AG08396 (cell line): Measurements from ENCODE around the gene MED13.
"Not testable (repeated sequence)": the region's sequence is repeated elsewhere in the genome, so short reads cannot be mapped to it uniquely, and the experiment has no call there.

Experiments
- DNase-seq: peaks from one replicate; pipeline ENCODE4 v3.0.0; 2012; ENCODE audit warnings: low spot score, mixed read lengths

MED13 gene

DNA sequence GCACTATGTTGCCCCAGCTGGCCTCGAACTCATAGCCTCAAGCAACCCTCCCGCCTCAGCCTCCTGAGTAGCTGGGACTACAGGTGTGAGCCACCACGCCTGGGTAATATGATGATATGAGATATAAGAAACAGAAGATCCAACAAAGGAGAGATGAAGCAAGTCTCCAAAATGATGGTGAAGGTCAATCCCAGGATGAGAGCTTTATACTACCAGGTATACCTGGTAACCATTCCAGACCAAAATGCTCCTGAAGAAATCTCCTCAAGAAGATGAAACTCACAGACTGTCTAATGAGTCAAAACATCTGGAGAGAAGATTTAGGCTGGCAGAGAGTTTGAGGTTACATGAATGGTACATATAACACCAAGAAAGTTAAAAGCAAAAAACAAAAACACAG, 161.8 kb downstream of the MED13 start:
- no peak for DNase-seq

DNA sequence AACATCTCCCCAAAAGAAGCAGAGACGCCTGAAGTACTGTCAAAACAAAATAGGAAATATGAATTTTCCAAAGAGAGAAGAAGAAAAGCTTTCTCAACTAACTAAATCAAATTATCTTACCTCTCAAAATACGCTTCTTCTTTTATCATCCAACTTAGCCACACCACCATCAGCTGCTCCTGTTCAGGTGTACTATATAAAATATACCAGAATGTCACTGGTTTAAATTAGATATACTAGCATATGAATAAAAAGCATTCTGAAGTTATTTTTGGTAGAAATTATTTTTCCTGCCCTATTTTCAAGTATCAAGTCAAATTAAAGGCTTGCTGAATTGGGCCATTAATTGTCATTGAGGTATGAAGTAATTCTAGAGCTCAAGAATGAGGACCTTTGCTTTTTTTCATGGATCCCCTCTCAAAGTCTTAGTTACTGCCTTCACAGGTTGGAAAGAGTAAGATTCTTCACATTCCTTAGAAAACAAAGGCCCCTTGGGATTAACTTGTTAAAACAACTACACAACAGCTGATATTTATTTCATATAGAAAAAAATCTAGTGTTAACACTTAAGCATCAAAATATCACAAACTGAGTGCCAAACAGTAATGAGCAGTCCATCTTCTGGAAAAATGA, 167.4 kb downstream of the MED13 start:
- DNase-seq = no peak

DNA sequence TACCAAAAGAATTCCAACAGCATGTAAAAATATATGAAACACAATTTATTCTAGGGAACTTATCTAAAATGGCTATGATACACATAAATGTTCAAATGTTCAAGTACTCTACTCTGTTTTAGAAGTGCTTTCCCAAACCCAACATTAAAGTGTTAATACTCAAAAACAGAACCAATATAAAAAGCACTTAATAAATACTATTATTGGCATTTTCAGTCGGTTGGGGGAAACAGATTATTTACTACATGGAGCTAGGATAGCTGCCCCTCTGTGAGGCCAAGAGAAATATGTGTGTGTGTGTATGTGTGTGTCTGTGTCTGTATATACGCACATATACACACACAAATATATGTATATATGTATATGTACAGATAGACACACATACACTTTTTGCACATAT, 169.7 kb downstream of the MED13 start:
- DNase-seq = no peak

DNA sequence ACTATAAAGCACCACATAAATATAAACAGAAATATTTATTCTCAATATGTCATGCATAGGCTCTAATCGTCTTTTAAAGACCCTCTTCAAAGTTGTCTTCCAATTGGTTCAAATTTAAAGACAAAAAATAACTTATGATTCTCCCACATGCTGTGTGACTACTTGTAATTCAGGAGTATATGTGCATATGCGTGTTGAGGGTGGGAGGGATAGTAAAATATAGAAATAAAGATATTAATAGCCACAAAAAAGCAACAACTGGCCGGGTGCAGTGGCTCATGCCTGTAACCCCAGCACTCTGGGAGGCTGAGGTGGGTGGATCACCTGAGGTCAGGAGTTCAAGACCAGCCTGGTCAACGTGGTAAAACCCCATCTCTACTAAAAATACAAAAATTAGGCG, 170.8 kb downstream of the MED13 start:
- DNase-seq = not testable (repeated sequence)
